Activated naive CD4-positive, alpha-beta T cell treated with anti-CD3 and anti-CD28 coated beads, Interleukin-2, amount 50 U/mL, for 24 hours (primary cell): ENCODE results near the gene RGS14.
"Not testable (repeated sequence)": the region's sequence is repeated elsewhere in the genome, so short reads cannot be mapped to it uniquely, and the experiment has no call there.

ENCODE experiments used
- H3K27ac Mint-ChIP-seq: one replicate; pipeline ENCODE4 v1.8.0; 2021; ENCODE audit warnings: mild to moderate bottlenecking, mixed read lengths
- H3K27me3 Mint-ChIP-seq: one replicate; pipeline ENCODE4 v1.8.0; 2021; ENCODE audit warnings: mixed read lengths
- H3K36me3 Mint-ChIP-seq: one replicate; pipeline ENCODE4 v1.8.0; 2021; ENCODE audit warnings: mixed read lengths
- H3K4me1 Mint-ChIP-seq: one replicate; pipeline ENCODE4 v1.8.0; 2021; ENCODE audit warnings: mixed read lengths
- H3K4me3 Mint-ChIP-seq: one replicate; pipeline ENCODE4 v1.8.0; 2021; ENCODE audit warnings: mild to moderate bottlenecking, mixed read lengths
- H3K9me3 Mint-ChIP-seq: one replicate; pipeline ENCODE4 v1.8.0; 2021; ENCODE audit warnings: mixed read lengths

The RGS14 gene

GRCh38 chr5:177335701-177336065, 22.0 kb upstream of the RGS14 start:
- H3K36me3 Mint-ChIP-seq: peaks cover 20% of the 10 kb centered on the region
- no peaks in the 10 kb centered on the region for H3K27me3 Mint-ChIP-seq
- no peaks in the 10 kb centered on the region for H3K9me3 Mint-ChIP-seq
- no peak overlapping the region for H3K27ac Mint-ChIP-seq
- H3K4me1 Mint-ChIP-seq: peaks cover 16% of the 10 kb centered on the region
- H3K4me3 Mint-ChIP-seq: no peak overlapping the region

DNA sequence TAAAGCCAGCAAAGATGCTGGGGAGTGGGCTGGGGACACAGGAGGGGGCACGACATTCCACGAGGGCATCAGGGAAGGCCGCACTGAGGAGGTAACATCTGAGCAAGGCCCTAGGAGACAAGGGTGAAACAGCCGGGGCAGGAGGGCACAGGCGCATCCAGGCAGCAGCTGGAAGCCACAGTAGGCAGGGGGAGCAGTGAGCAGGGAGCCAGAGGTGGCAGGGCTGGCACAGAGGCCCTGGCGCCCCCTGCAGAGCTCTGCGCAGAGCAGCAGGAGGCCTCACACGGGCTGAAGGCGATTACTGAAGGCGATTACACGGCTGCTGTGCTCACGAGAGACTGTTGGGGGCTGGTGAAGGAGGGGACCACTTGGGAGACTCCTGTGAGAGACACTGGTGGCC, 21.6 kb upstream of the RGS14 start:
- H3K27me3 Mint-ChIP-seq: no peaks in the 10 kb centered on the region
- H3K4me1 Mint-ChIP-seq: peaks cover 15% of the 10 kb centered on the region
- no peak overlapping the region for H3K27ac Mint-ChIP-seq
- H3K4me3 Mint-ChIP-seq: no peak overlapping the region
- no peaks in the 10 kb centered on the region for H3K9me3 Mint-ChIP-seq
- H3K36me3 Mint-ChIP-seq: peaks cover 20% of the 10 kb centered on the region

DNA sequence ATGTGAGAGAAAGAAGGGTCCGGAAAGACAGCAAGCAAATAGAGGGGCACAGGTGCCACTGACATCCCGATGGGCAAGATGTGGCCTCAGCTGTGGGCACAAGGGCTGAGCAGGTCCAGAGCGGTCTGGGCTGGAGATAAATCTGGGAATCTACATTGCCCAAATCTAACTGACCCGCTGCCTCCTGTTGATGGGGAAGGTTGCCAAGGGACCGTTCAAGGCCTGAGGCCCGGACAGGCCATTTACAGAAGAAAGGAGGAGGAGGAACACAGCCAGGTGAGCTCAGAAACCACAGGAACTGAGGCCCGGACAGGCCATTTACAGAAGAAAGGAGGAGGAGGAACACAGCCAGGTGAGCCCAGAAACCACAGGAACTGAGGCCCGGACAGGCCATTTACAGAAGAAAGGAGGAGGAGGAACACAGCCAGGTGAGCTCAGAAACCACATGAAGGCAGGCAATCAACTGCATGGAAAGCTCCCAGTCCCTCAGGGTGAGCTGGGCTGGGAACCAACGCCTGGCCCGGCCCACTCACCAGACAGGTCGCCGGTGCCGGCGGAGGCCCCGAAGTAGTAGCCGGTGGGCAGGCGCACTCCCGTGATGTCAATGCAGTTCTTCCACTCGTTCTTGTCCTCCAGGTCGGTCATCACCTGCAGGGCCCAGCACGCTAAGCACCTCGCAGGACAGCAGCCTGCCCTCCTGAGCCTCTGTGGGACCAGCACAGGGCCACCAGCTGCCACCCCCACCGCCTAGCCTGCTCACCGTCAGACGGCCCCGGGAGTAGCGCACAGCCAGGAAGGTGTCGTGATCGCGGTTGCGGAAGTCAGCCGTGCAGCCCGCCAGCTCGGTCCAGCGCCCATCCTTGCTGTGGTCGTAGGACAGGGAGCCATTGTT, 20.9 kb upstream of the RGS14 start:
- Mint-ChIP-seq H3K9me3 (no peaks in the 10 kb centered on the region), H3K27me3 (no peaks in the 10 kb centered on the region), H3K27ac (no peak overlapping the region), H3K36me3 (peaks cover 23% of the 10 kb centered on the region), H3K4me1 (peaks cover 23% of the 10 kb centered on the region), H3K4me3 (no peak overlapping the region)

GRCh38 chr5:177338251-177339106, 19.2 kb upstream of the RGS14 start:
- peaks cover 24% of the 10 kb centered on the region for H3K36me3 Mint-ChIP-seq
- H3K27me3 Mint-ChIP-seq: no peaks in the 10 kb centered on the region
- H3K9me3 Mint-ChIP-seq: no peaks in the 10 kb centered on the region
- no peak overlapping the region for H3K4me3 Mint-ChIP-seq
- no peak overlapping the region for H3K27ac Mint-ChIP-seq
- peaks cover 25% of the 10 kb centered on the region for H3K4me1 Mint-ChIP-seq

GRCh38 chr5:177339107-177339638, 18.6 kb upstream of the RGS14 start:
- Mint-ChIP-seq H3K9me3 (no peaks in the 10 kb centered on the region), H3K27ac (no peak overlapping the region), H3K4me1 (peaks cover 28% of the 10 kb centered on the region), H3K4me3 (no peak overlapping the region), H3K27me3 (no peaks in the 10 kb centered on the region), H3K36me3 (peaks cover 22% of the 10 kb centered on the region)

- Mint-ChIP-seq H3K4me1 (peaks cover 48% of the 10 kb centered on the region), H3K36me3 (peaks cover 13% of the 10 kb centered on the region)
Measured at GRCh38 chr5:177343000-177343399, 14.7 kb upstream of the RGS14 start.

GRCh38 chr5:177343777-177344176, 13.9 kb upstream of the RGS14 start:
- no peak overlapping the region for H3K4me3 Mint-ChIP-seq
- H3K27me3 Mint-ChIP-seq: no peaks in the 10 kb centered on the region
- H3K4me1 Mint-ChIP-seq: peaks cover 47% of the 10 kb centered on the region
- no peaks in the 10 kb centered on the region for H3K9me3 Mint-ChIP-seq
- H3K27ac Mint-ChIP-seq: no peak overlapping the region
- peaks cover 13% of the 10 kb centered on the region for H3K36me3 Mint-ChIP-seq

More at GRCh38 chr5:177343000-177343399, 14.7 kb upstream of the RGS14 start:
- H3K27me3 Mint-ChIP-seq, H3K27ac Mint-ChIP-seq, H3K9me3 Mint-ChIP-seq, H3K4me3 Mint-ChIP-seq: not testable (repeated sequence)

GRCh38 chr5:177344891-177345290, 12.8 kb upstream of the RGS14 start:
- Mint-ChIP-seq H3K27me3 (no peaks in the 10 kb centered on the region), H3K36me3 (peaks cover 10% of the 10 kb centered on the region), H3K27ac (no peak overlapping the region), H3K4me3 (no peak overlapping the region), H3K4me1 (peaks cover 46% of the 10 kb centered on the region), H3K9me3 (no peaks in the 10 kb centered on the region)

GRCh38 chr5:177346820-177347219, 10.9 kb upstream of the RGS14 start:
- H3K4me1 Mint-ChIP-seq: peaks cover 48% of the 10 kb centered on the region
- H3K9me3 Mint-ChIP-seq: no peaks in the 10 kb centered on the region
- H3K27ac Mint-ChIP-seq: no peak overlapping the region
- H3K36me3 Mint-ChIP-seq: peaks cover 6% of the 10 kb centered on the region
- peak overlapping the region; percentile 23 for H3K4me3 Mint-ChIP-seq
- no peaks in the 10 kb centered on the region for H3K27me3 Mint-ChIP-seq

DNA sequence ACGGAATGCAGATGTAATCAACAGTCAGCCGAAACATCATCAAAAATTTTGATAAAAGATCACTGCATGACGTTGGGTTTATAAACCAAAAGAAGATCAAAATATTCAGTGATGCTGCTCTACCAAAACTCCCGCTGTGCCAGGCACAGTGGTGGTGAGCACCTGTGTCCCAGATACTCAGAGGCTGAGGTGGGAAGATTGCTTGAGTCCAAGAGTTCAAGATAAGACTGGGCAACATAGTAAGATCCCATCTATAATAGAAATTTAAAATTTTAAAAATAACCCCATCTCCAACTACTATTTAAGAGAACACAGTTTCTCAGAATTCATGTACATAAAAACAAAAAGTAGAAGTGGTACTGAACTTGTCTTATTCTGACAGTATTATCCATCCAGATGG, 10.0 kb upstream of the RGS14 start:
- Mint-ChIP-seq H3K36me3 (peaks cover 6% of the 10 kb centered on the region), H3K9me3 (no peaks in the 10 kb centered on the region), H3K4me3 (peak overlapping the region; percentile 39), H3K27ac (peak overlapping the region; percentile 17), H3K4me1 (peaks cover 50% of the 10 kb centered on the region), H3K27me3 (no peaks in the 10 kb centered on the region)

DNA sequence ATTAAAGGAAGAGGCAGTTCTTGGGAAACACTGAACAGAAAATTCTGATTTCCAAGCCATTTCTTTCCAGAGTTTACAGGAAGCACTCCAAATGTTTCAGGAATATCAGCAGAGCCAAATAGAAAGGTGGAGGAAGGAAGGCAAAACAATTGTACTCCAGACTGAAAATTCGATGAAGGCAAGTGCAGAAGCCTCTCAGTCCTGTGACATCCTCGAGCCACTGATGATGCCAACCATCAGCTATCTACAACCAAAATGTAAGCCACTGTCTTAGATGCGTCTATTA, 8.4 kb upstream of the RGS14 start:
- no peaks in the 10 kb centered on the region for H3K9me3 Mint-ChIP-seq

GRCh38 chr5:177349762-177350161, 8.0 kb upstream of the RGS14 start:
- Mint-ChIP-seq H3K4me1 (peaks cover 52% of the 10 kb centered on the region), H3K36me3 (peaks cover 3% of the 10 kb centered on the region), H3K9me3 (no peaks in the 10 kb centered on the region)

More for the DNA sequence above, 8.4 kb upstream of the RGS14 start:
- Mint-ChIP-seq H3K4me1 (peaks cover 48% of the 10 kb centered on the region), H3K36me3 (peaks cover 3% of the 10 kb centered on the region), H3K27ac (peak overlapping the region; percentile 78), H3K4me3 (peak overlapping the region; percentile 99), H3K27me3 (no peaks in the 10 kb centered on the region)

DNA sequence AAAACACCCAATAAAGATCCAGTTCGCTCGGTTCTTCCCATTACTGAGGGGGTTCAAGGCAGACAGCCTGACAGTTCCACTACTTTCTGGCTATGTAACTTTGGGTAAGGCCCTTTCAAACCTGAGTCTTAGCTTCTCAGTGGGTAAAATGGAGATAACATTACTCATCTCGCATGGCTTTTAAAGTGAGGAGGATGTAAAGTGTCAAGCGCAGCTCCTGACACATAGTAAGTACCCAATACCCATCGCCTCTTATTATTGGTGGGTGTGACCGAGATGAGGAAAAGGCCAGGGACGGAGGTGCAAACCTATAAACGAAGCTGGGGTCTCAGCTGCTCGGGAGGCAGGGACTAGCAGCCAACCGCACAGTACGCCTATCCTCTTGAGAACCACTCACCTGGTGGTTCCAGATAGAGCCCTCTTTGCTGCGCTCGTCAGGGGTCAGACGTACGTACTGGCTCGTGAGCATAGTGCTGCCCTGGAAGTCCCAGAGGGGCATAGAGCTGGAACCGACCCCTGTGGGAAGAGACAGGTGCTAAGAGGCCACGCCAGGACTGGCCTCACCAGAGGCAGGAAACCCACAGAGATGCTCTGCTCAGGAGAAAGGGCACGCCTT, 6.8 kb upstream of the RGS14 start:
- peaks cover 3% of the 10 kb centered on the region for H3K36me3 Mint-ChIP-seq
- H3K4me3 Mint-ChIP-seq: peak overlapping the region; percentile 99
- no peaks in the 10 kb centered on the region for H3K9me3 Mint-ChIP-seq
- H3K4me1 Mint-ChIP-seq: peaks cover 63% of the 10 kb centered on the region
- H3K27ac Mint-ChIP-seq: peak overlapping the region; percentile 100
- H3K27me3 Mint-ChIP-seq: no peaks in the 10 kb centered on the region

More at GRCh38 chr5:177349762-177350161, 8.0 kb upstream of the RGS14 start:
- Mint-ChIP-seq H3K27me3 (no peaks in the 10 kb centered on the region), H3K4me3 (peak overlapping the region; percentile 99), H3K27ac (peak overlapping the region; percentile 78)

GRCh38 chr5:177351392-177352329, 6.1 kb upstream of the RGS14 start, which contains the start of gene LMAN2:
LMAN2 (minus strand) TSS chr5:177351668; CDS start chr5:177351647, 21 bp downstream.
- Mint-ChIP-seq H3K9me3 (no peaks in the 10 kb centered on the region), H3K4me3 (peak within 1 kb of the TSS; percentile 99), H3K27me3 (no peaks in the 10 kb centered on the region), H3K27ac (peak within 1 kb of the TSS; percentile 100), H3K36me3 (peaks cover 3% of the 10 kb centered on the region), H3K4me1 (peaks cover 63% of the 10 kb centered on the region)
